ENCODE measurements around the gene TMEM89. TPM values are rescaled to one million over a fixed set of nuclear protein-coding genes. Genes with fewer than 3 reads are reported as not detected.
A peak's percentile ranks its signal among the peaks of the same experiment; 100 is the strongest.

TMEM89 gene
- total RNA-seq, 3 donors from 2014 or later, result not detected

DNA sequence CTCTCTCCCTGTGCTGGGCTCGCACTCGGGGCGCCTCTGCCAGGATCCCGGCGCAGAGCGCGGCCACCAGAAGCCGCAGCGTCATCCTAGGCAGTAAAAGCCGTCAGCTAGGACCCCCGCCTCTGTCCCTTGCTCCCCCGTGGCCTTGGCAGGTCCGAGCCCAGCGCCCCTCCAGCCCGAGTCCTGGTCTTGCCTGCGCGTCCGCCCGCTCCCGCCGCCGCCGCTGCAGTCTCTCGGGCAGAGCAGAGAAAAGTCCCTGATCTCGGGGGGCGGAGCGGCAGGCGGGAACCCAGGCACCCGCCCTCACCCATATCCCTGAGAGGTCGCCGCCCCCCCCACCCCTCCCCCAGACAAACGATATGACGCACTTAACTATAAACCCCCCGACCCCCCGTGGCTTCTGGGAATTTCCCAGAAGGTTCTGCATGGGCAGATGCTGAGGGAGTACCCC, 26.5 kb downstream of the TMEM89 start, which contains the start of gene COL7A1:
TSS of gene COL7A1 (minus strand) at position 255 of the 451 bp plus-strand sequence. CDS start at position 85, 170 bp downstream.
- DNase-seq (ENCODE audit: low spot score in 2 of 2), result no peak
- H3K4me3 ChIP-seq, result peak within 1 kb of the TSS; percentile 33 to 74 (median 56)
- no peaks in the 10 kb centered on the region for H3K9me3 ChIP-seq
- intact Hi-C loops (cut with DNase I; ENCODE audit: low total_unique reads), result no loop called here
- TF ChIP-seq POLR2A (IDR thresholded peaks at IDR 0.05), result no peak
- TF ChIP-seq POLR2AphosphoS5 (IDR thresholded peaks at IDR 0.05), result no peak
- TF ChIP-seq, protein P1, sequence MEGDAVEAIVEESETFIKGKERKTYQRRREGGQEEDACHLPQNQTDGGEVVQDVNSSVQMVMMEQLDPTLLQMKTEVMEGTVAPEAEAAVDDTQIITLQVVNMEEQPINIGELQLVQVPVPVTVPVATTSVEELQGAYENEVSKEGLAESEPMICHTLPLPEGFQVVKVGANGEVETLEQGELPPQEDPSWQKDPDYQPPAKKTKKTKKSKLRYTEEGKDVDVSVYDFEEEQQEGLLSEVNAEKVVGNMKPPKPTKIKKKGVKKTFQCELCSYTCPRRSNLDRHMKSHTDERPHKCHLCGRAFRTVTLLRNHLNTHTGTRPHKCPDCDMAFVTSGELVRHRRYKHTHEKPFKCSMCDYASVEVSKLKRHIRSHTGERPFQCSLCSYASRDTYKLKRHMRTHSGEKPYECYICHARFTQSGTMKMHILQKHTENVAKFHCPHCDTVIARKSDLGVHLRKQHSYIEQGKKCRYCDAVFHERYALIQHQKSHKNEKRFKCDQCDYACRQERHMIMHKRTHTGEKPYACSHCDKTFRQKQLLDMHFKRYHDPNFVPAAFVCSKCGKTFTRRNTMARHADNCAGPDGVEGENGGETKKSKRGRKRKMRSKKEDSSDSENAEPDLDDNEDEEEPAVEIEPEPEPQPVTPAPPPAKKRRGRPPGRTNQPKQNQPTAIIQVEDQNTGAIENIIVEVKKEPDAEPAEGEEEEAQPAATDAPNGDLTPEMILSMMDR (IDR thresholded peaks at IDR 0.05), result no peak
- peak within 1 kb of the TSS; percentile 91 to 94 for H3K27ac ChIP-seq
- H3K4me1 ChIP-seq, result peaks cover 9 to 15% of the 10 kb centered on the region in 2 donors
- no peaks in the 10 kb centered on the region for H3K36me3 ChIP-seq
- peaks cover 0 to 2% of the 10 kb centered on the region in 2 donors for H3K27me3 ChIP-seq

DNA sequence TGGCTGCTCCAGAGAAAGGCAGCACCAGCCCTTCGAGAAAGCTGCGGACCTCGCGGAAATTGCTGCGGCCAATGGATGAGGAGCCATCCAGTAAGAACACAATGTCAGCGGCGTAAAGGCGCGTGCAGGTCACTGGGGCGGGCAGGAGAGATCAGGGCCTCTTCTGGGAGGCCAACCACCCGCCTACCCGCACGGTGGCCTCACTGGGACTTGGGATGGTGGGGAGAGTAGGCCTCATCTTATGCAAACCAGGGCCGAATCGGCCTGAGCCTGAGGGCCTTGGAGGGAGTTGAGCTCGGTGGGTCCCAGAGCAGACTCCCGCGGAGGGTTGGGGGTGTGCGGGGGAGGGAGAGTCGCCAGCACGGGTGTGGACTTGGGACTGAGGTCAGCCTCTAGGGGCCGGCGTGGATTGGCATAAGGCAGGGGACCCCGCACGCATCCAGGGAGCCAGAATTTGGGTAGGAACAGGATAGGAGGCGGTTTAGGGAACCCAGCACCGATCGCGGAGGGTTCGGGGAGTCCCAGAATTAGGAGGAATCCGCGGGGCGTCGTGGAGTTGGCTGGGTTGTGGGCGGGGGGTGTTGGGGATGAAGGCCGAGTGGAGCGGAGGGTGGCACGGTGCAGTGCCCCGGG, 27.0 kb downstream of the TMEM89 start:
- H3K4me1 ChIP-seq, result peaks cover 3 to 15% of the 10 kb centered on the region in 2 donors
- intact Hi-C loops (cut with DNase I; ENCODE audit: low total_unique reads), result no loop called here

DNA sequence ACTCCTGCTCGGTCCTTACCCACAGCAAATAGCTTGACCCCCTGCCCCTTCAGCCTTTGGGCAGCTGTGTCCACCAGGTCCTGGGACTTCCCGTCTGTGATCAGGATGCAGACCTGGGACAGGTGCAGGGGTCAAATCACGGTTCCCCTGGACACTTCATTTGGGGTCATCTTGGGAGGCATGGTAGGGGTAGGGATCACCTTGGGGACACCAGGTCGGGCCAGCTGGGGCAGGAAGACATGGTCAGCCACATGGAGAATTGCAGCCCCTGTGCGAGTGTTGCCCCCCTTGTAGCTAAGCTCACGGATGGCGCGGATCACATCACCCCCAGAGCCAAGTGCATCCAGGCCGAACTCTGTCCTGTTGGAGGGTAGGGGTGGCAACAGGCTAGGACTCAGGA, 28.2 kb downstream of the TMEM89 start:
- H3K27ac ChIP-seq, result no peak overlapping the region
- intact Hi-C loops (cut with DNase I; ENCODE audit: low total_unique reads), result no loop called here
- H3K4me3 ChIP-seq, result no peak overlapping the region
- peaks cover 0 to 7% of the 10 kb centered on the region in 2 donors for H3K4me1 ChIP-seq
- no peak for DNase-seq (ENCODE audit: low spot score in 2 of 2)
- H3K27me3 ChIP-seq, result peaks cover 0 to 2% of the 10 kb centered on the region in 2 donors
- no peaks in the 10 kb centered on the region for H3K9me3 ChIP-seq
- no peak for TF ChIP-seq POLR2A (IDR thresholded peaks at IDR 0.05)
- no peak for TF ChIP-seq POLR2AphosphoS5 (IDR thresholded peaks at IDR 0.05)
- TF ChIP-seq, protein P1 (IDR thresholded peaks at IDR 0.05), result no peak
- no peaks in the 10 kb centered on the region for H3K36me3 ChIP-seq

More for the DNA sequence above, 27.0 kb downstream of the TMEM89 start:
- H3K4me3 ChIP-seq, result peak overlapping the region; percentile 33 to 74 (median 56)
- TF ChIP-seq POLR2A (IDR thresholded peaks at IDR 0.05) (no peak), POLR2AphosphoS5 (IDR thresholded peaks at IDR 0.05) (no peak)
- TF ChIP-seq, protein P1 (IDR thresholded peaks at IDR 0.05), result no peak
- H3K36me3 ChIP-seq, result no peaks in the 10 kb centered on the region
- H3K27me3 ChIP-seq, result peaks cover 0 to 2% of the 10 kb centered on the region in 2 donors
- no peaks in the 10 kb centered on the region for H3K9me3 ChIP-seq
- H3K27ac ChIP-seq, result peak overlapping the region; percentile 91 to 94
- no peak for DNase-seq (ENCODE audit: low spot score in 2 of 2)

DNA sequence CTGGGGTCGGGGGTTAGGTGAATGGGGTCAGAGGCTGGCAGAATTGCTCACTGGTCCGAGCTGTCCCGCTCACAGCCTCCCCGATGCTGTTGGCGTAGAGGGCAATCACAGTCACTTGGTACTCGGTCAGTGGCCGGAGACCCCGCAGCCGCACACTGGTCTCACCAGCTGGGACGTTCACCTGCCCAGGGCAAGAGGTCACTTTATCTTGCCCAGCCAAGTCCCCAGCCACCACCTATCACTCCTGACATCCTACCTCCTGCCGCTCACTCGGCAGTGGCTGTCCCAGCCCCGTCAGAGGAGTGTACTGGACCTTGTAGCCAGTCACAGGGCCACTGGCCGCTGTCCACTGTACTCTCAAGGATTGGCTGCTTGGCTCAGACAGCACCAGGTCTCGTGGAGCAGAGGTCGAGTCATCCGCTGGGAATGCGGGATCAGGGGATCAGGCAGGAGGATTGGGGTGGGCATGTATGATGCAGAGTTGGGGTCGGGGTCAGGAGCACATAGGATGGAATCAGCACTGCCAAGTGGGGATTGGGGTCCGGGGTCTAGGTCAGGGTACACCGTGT, 29.0 kb downstream of the TMEM89 start:
- intact Hi-C loops (cut with DNase I; ENCODE audit: low total_unique reads), result loop anchor here (1.0 kb wide), 1 partner anchor 15 kb away; no protein-coding TSS in a partner anchor
- DNase-seq (ENCODE audit: low spot score in 2 of 2), result no peak
- no peaks in the 10 kb centered on the region for H3K9me3 ChIP-seq
- H3K27me3 ChIP-seq, result peaks cover 0 to 2% of the 10 kb centered on the region in 2 donors
- peaks cover 0 to 6% of the 10 kb centered on the region in 2 donors for H3K4me1 ChIP-seq
- no peak overlapping the region for H3K27ac ChIP-seq
- TF ChIP-seq, protein P1 (IDR thresholded peaks at IDR 0.05), result no peak
- TF ChIP-seq POLR2A (IDR thresholded peaks at IDR 0.05), result no peak
- TF ChIP-seq POLR2AphosphoS5 (IDR thresholded peaks at IDR 0.05), result no peak
- no peak overlapping the region for H3K4me3 ChIP-seq
- no peaks in the 10 kb centered on the region for H3K36me3 ChIP-seq
